H1 (cell line): Measurements from ENCODE around the gene EGFR. TPM values are rescaled to one million over a fixed set of nuclear protein-coding genes. Genes with fewer than 3 reads are reported as not detected.

Experiments used
- CTCF ChIA-PET: fragments of 300-600 bp; sonication (Branson Sonifier 250); formaldehyde crosslinking; loops from one replicate; lab custom pipeline; 2021; ENCODE audit not compliant: partially characterized antibody; lab: Charles Lee
- POLR2A ChIA-PET: fragments of 300-600 bp; sonication (Branson Sonifier 250); formaldehyde crosslinking; loops from one replicate; lab custom pipeline; 2021; ENCODE audit warnings: inconsistent platforms; ENCODE audit not compliant: partially characterized antibody; lab: Charles Lee
- DNase-seq, 2 experiments: peaks; one replicate each; pipeline versions ENCODE4 v3.0.0 to v3.0.0-alpha.2; 2010 to 2022; ENCODE audit warnings: low spot score in 2 of 2, low read depth in 1 of 2, mixed read lengths in 1 of 2
- FAIRE-seq: peaks from 2 replicates; lab custom pipeline; 2011; peaks lifted over from hg19 to GRCh38; lab: Jason Lieb, UNC
- H2AFZ ChIP-seq: 2 replicates; pipeline ENCODE4 v1.8.1; 2012; ENCODE audit warnings: low read length, inconsistent platforms
- H2AK5ac ChIP-seq: 2 replicates; pipeline ENCODE4 v1.6.1; 2013; ENCODE audit warnings: low read depth, low read length
- H2BK120ac ChIP-seq: replicated peaks from 2 replicates; pipeline ENCODE3; 2013; ENCODE audit warnings: low read depth, low read length, inconsistent platforms
- H2BK12ac ChIP-seq: 2 replicates; pipeline ENCODE4 v1.6.1; 2013; ENCODE audit warnings: low read depth, low read length
- H2BK15ac ChIP-seq: 2 replicates; pipeline ENCODE4 v1.6.1; 2013; ENCODE audit warnings: low read length
- H2BK20ac ChIP-seq: 2 replicates; pipeline ENCODE4 v1.6.1; 2013; ENCODE audit warnings: low read length
- H2BK5ac ChIP-seq: 2 replicates; pipeline ENCODE4 v1.6.1; 2013; ENCODE audit warnings: low read depth, low read length
- H3K14ac ChIP-seq: 2 replicates; pipeline ENCODE4 v1.6.1; 2013; ENCODE audit warnings: inconsistent platforms; ENCODE audit not compliant: insufficient read length
- H3K18ac ChIP-seq: 2 replicates; pipeline ENCODE4 v1.6.1; 2013; ENCODE audit warnings: low read length; ENCODE audit errors: extremely low read depth
- H3K23ac ChIP-seq: 2 replicates; pipeline ENCODE4 v1.6.1; 2013; ENCODE audit warnings: inconsistent platforms; ENCODE audit not compliant: insufficient read length
- H3K23me2 ChIP-seq: 2 replicates; pipeline ENCODE4 v1.6.1; 2013; ENCODE audit warnings: low read depth, low read length
- H3K27ac ChIP-seq: 2 replicates; pipeline ENCODE4 v1.6.1; 2011; ENCODE audit warnings: low read depth, low read length, inconsistent platforms
- H3K27me3 ChIP-seq, 4 experiments: replicated peaks in 1 of 4; 1 replicate in 1 of 4; 2 replicates in 3 of 4; pipeline versions ENCODE4 v1.6.1 to v1.8.1; 2011 to 2013; ENCODE audit warnings: low read length in 3 of 4, mild to moderate bottlenecking in 3 of 4, inconsistent platforms in 2 of 4, mixed read lengths in 2 of 4, moderate library complexity in 1 of 4; ENCODE audit not compliant: control insufficient read depth in 3 of 4, insufficient read depth in 3 of 4; ENCODE audit errors: extremely low read depth in 1 of 4
- H3K36me3 ChIP-seq, 4 experiments: 2 replicates each; pipeline versions ENCODE4 v1.6.1 to v1.8.1; 2011 to 2013; ENCODE audit warnings: mild to moderate bottlenecking in 4 of 4, low read length in 3 of 4, moderate library complexity in 2 of 4, control low read depth in 1 of 4, inconsistent platforms in 1 of 4; ENCODE audit not compliant: insufficient read depth in 4 of 4, control insufficient read depth in 2 of 4
- H3K4ac ChIP-seq: replicated peaks from 2 replicates; pipeline ENCODE3; 2013; ENCODE audit warnings: low read length, low read depth, mixed read lengths, inconsistent platforms; ENCODE audit not compliant: insufficient read length
- H3K4me1 ChIP-seq, 4 experiments: replicated peaks in 1 of 4; 1 replicate in 1 of 4; 2 replicates in 3 of 4; pipeline versions ENCODE4 v1.6.1 to v1.8.1; 2011 to 2013; ENCODE audit warnings: low read length in 3 of 4, inconsistent platforms in 2 of 4, mixed read lengths in 1 of 4; ENCODE audit not compliant: insufficient read depth in 4 of 4, control insufficient read depth in 3 of 4
- H3K4me2 ChIP-seq, 2 experiments: 2 replicates each; pipeline versions ENCODE4 v1.6.1 to v1.8.1; 2011 to 2013; ENCODE audit warnings: low read depth in 2 of 2, low read length in 2 of 2, control low read depth in 1 of 2, inconsistent platforms in 1 of 2, mild to moderate bottlenecking in 1 of 2; ENCODE audit not compliant: insufficient read depth in 1 of 2
- H3K4me3 ChIP-seq, 4 experiments: fragments of 200-600, 300-600 bp in 1 of 4; sonication (generic), shearing (Covaris generic), sonication (Bioruptor Twin) in 1 of 4; 2 replicates each; pipeline versions ENCODE4 v1.5.1 to v1.8.1; 2011 to 2016; ENCODE audit warnings: low read length in 4 of 4, low read depth in 3 of 4, control low read depth in 2 of 4, inconsistent platforms in 2 of 4, mild to moderate bottlenecking in 2 of 4, mixed read lengths in 1 of 4, moderate library complexity in 1 of 4; ENCODE audit not compliant: insufficient read depth in 2 of 4; ENCODE audit errors: extremely low read depth in 1 of 4
- H3K56ac ChIP-seq: replicated peaks from 2 replicates; pipeline ENCODE3; 2013; ENCODE audit warnings: low read depth, mild to moderate bottlenecking, mixed read lengths, low read length, inconsistent platforms; ENCODE audit not compliant: insufficient read length
- H3K79me1 ChIP-seq: 2 replicates; pipeline ENCODE4 v1.6.1; 2013; ENCODE audit warnings: low read depth, low read length, control low read depth
- H3K79me2 ChIP-seq, 2 experiments: 2 replicates each; pipeline versions ENCODE4 v1.6.1 to v1.8.1; 2012 to 2013; ENCODE audit warnings: low read length in 2 of 2, mild to moderate bottlenecking in 2 of 2, inconsistent platforms in 1 of 2; ENCODE audit not compliant: insufficient read depth in 2 of 2, control insufficient read depth in 1 of 2
- H3K9ac ChIP-seq, 4 experiments: replicated peaks in 1 of 4; 1 replicate in 1 of 4; 2 replicates in 3 of 4; pipeline versions ENCODE4 v1.6.1 to v1.8.1; 2011 to 2013; ENCODE audit warnings: low read depth in 3 of 4, low read length in 3 of 4, control low read depth in 2 of 4, mild to moderate bottlenecking in 2 of 4, moderate library complexity in 2 of 4, inconsistent platforms in 1 of 4; ENCODE audit errors: extremely low read depth in 1 of 4
- H3K9me3 ChIP-seq, 2 experiments: 2 replicates each; pipeline versions ENCODE4 v1.6.1 to v1.8.1; 2012 to 2013; ENCODE audit warnings: mild to moderate bottlenecking in 2 of 2, moderate library complexity in 2 of 2, control low read depth in 1 of 2, inconsistent platforms in 1 of 2, low read depth in 1 of 2, low read length in 1 of 2, mixed read lengths in 1 of 2; ENCODE audit not compliant: insufficient read depth in 2 of 2
- H4K20me1 ChIP-seq, 2 experiments: replicated peaks in 1 of 2; 2 replicates each; pipeline versions ENCODE3 to v1.8.1; 2011 to 2013; ENCODE audit warnings: inconsistent platforms in 2 of 2, low read length in 2 of 2, mild to moderate bottlenecking in 1 of 2; ENCODE audit not compliant: insufficient read depth in 2 of 2, control insufficient read depth in 1 of 2
- H4K5ac ChIP-seq: 2 replicates; pipeline ENCODE4 v1.6.1; 2013; ENCODE audit warnings: low read length, low read depth, mixed read lengths, inconsistent platforms; ENCODE audit not compliant: insufficient read length
- H4K8ac ChIP-seq: 2 replicates; pipeline ENCODE4 v1.8.0; 2013; ENCODE audit warnings: mild to moderate bottlenecking, moderate library complexity, low read length, inconsistent platforms; ENCODE audit not compliant: insufficient read depth; ENCODE audit errors: extremely low read depth
- H4K91ac ChIP-seq: replicated peaks from 2 replicates; pipeline ENCODE3; 2013; ENCODE audit warnings: low read length, mixed read lengths, inconsistent platforms; ENCODE audit not compliant: insufficient read length
- ATF2 ChIP-seq: IDR thresholded peaks from 2 replicates; pipeline ENCODE4 v1.6.1; 2012; ENCODE audit warnings: low read length, inconsistent platforms
- BACH1 ChIP-seq: IDR thresholded peaks from 2 replicates; pipeline ENCODE4 v1.6.1; 2012; ENCODE audit warnings: low read length, improper control_type of control experiment
- BRCA1 ChIP-seq: IDR thresholded peaks from 2 replicates; pipeline ENCODE4 v1.6.1; 2012; ENCODE audit warnings: low read depth, low read length, improper control_type of control experiment
- CHD2 ChIP-seq: IDR thresholded peaks from 2 replicates; pipeline ENCODE4 v1.6.1; 2012; ENCODE audit warnings: low read length, improper control_type of control experiment
- CREB1 ChIP-seq: IDR thresholded peaks from 2 replicates; pipeline ENCODE4 v1.6.1; 2012; ENCODE audit warnings: inconsistent platforms
- EGR1 ChIP-seq: IDR thresholded peaks from 2 replicates; pipeline ENCODE4 v1.6.1; 2011; ENCODE audit warnings: low read depth, low read length, borderline replicate concordance
- KDM4A ChIP-seq: IDR thresholded peaks from one replicate; pipeline ENCODE4 v1.7.1; 2012; ENCODE audit warnings: low read depth, mild to moderate bottlenecking, moderate library complexity, low read length, inconsistent platforms; ENCODE audit not compliant: severe bottlenecking
- KDM5A ChIP-seq: fragments of 200-600 bp; IDR thresholded peaks from 2 replicates; pipeline ENCODE4 v1.7.1; 2012; ENCODE audit warnings: mild to moderate bottlenecking, low read length, inconsistent platforms, mixed read lengths
- NANOG ChIP-seq: IDR thresholded peaks from 2 replicates; pipeline ENCODE4 v1.6.1; 2011; ENCODE audit warnings: low read length, low read depth, mild to moderate bottlenecking, inconsistent platforms; ENCODE audit not compliant: insufficient read depth, poor library complexity, severe bottlenecking
- NRF1 ChIP-seq: IDR thresholded peaks from 2 replicates; pipeline ENCODE4 v1.6.1; 2011; ENCODE audit warnings: mild to moderate bottlenecking, low read depth, low read length, improper control_type of control experiment
- RBBP5 ChIP-seq: IDR thresholded peaks from 2 replicates; pipeline ENCODE4 v1.7.1; 2012; ENCODE audit warnings: low read depth, mild to moderate bottlenecking, inconsistent platforms, low read length, moderate library complexity, borderline replicate concordance
- TAF7 ChIP-seq: optimal IDR thresholded peaks from 2 replicates; pipeline ENCODE3; 2011; ENCODE audit warnings: low read depth, mild to moderate bottlenecking, inconsistent platforms, low read length, moderate library complexity, borderline replicate concordance
- WGBS, 2 experiments: shearing (Covaris generic) in 1 of 2; methylation state at CpG; one replicate each; pipeline versions ENCODE4 v1.1.6 to v1.1.7; 2013 to 2015; ENCODE audit warnings: low lambda C conversion rate in 2 of 2, mixed read lengths in 2 of 2, inconsistent platforms in 1 of 2, low coverage in 1 of 2, missing lambda C conversion rate in 1 of 2; ENCODE audit not compliant: insufficient replicate concordance in 2 of 2, insufficient coverage in 1 of 2, insufficient read length in 1 of 2; ENCODE audit errors: extremely low coverage in 1 of 2, missing lambda C conversion rate in 1 of 2; 5-methylcytosine and 5-hydroxymethylcytosine counted together
- polyA plus RNA-seq, 7 experiments: library from polyadenylated mRNA; depleted of rRNA in 3 of 7; stranded (reverse) in 5 of 7; unstranded in 2 of 7; fragments of >200 nt in 5 of 7; fragments of 200-250 nt in 2 of 7; gene quantifications; 1 replicate in 5 of 7; 2 replicates in 1 of 7; 4 replicates in 1 of 7; pipeline versions ENCODE4 v1.2.1 to v1.2.3, GENCODE V29; 2011 to 2013; ENCODE audit warnings: missing spikeins in 2 of 7, mixed read lengths in 2 of 7
- total RNA-seq: library from RNA; stranded (reverse); fragmentation: NEBNext Ultra II Directional; extraction: Animal tissue kit (Norgen Biotek cat#: 25700); gene quantifications from 2 replicates; pipeline ENCODE4 v1.2.1, GENCODE V29; 2021

Gene EGFR
- total and polyA plus RNA-seq, 2 of the 8 experiments (the other 6 are each of a cell fraction or from before 2014, with no cell fraction given): 1.9 to 5.8 TPM

GRCh38 chr7:55019191-55019690 is 424 bp downstream of the EGFR start:
- FAIRE-seq (no peak), DNase-seq (peak in 1 of 2 experiments; percentile 75)
- H2AFZ ChIP-seq: peak overlapping the region; percentile 54; the same call in 1 of the 2 replicates
- no peaks in the 10 kb centered on the region for H3K36me3 ChIP-seq
- peak overlapping the region; percentile 74 to 90 for H3K4me2 ChIP-seq
- peak overlapping the region; percentile 28; the same call in 1 of the 2 replicates for H3K18ac ChIP-seq
- no peaks in the 10 kb centered on the region for H3K79me2 ChIP-seq
- H4K5ac ChIP-seq: no peak overlapping the region
- H2BK5ac ChIP-seq: no peak overlapping the region
- H2BK20ac ChIP-seq: no peak overlapping the region
- ChIA-PET CTCF (interaction anchor here (0.7 to 2.1 kb wide), 4 partner anchors 23 to 236 kb away, joined by 3 to 12 read pairs (median 3); no protein-coding TSS in a partner anchor), POLR2A (no interaction called here)
- no peak overlapping the region for H3K27ac ChIP-seq
- H3K9me3 ChIP-seq: no peaks in the 10 kb centered on the region
- no peak overlapping the region for H2AK5ac ChIP-seq
- H3K4ac ChIP-seq: no peak overlapping the region
- H3K27me3 ChIP-seq: peaks cover 16 to 56% (median 39%) of the 10 kb centered on the region in 4 experiments
- H3K4me3 ChIP-seq: peak overlapping the region; percentile 40 to 77 (median 53)
- 0% methylated on average over 16 of the region's 70 CpGs; no CpG with 5 or more reads in 1 of the 2 experiments for WGBS, 2 experiments
- no peak overlapping the region for H3K56ac ChIP-seq
- H4K91ac ChIP-seq: no peak overlapping the region
- no peaks in the 10 kb centered on the region for H4K20me1 ChIP-seq
- H3K4me1 ChIP-seq: peaks cover 0 to 8% (median 3%) of the 10 kb centered on the region in 4 experiments; a peak in 4 of 7 replicates
- no peak overlapping the region for H2BK120ac ChIP-seq
- peak overlapping the region; percentile 57; the same call in 1 of the 2 replicates for H4K8ac ChIP-seq
- no peak overlapping the region for H2BK15ac ChIP-seq
- peaks cover 9% of the 10 kb centered on the region; the same call in 1 of the 2 replicates for H3K23me2 ChIP-seq
- no peak overlapping the region for H3K23ac ChIP-seq
- no peaks in the 10 kb centered on the region for H3K79me1 ChIP-seq
- H3K14ac ChIP-seq: no peak overlapping the region
- no peak overlapping the region for H2BK12ac ChIP-seq
- H3K9ac ChIP-seq: peak overlapping the region in 2 of 4 experiments; percentile 41 to 50; a peak in 2 of 7 replicates
- TF ChIP-seq KDM5A (no peak), BRCA1 (no peak), RBBP5 (peak; percentile 50), EGR1 (no peak), KDM4A (peak; percentile 64), TAF7 (no peak), CREB1 (no peak), ATF2 (no peak), CHD2 (no peak), BACH1 (no peak), NRF1 (no peak), NANOG (no peak)
